KG1 (cell line): Measurements from ENCODE around the gene ONECUT2.

ENCODE experiments used
- DNase-seq: peaks from one replicate; lab custom pipeline; 2025; lab: John Stamatoyannopoulos, UW

ONECUT2 gene

DNA sequence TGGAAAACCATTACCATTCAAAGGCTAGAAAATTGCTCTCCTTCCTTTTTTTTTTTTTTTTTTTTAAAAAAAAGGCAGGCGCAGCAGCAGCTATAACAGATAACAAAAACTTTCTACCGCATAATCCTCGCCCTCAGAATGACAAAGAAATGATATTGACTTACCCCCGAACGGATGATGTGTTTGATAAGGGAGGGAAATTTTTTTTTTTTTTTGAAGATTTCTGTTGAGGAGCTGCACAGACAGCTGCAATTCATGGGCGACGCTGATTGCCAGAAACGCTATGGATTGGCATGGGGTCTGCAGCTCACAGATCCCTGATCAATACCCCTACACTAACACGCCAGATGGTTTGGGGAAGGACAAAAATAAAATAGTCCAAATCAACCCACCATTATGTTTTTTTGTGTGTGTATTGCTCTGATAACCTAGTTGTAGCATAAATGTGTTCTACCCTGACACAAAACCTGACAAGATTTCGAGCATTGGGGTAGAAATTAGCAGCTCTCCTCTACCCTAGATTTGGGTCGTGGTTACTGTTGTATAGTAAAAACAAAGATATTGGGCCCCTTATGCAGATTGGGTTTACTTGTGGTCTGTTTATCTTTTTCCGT, 3.6 kb upstream of the ONECUT2 start:
- no peak for DNase-seq

DNA sequence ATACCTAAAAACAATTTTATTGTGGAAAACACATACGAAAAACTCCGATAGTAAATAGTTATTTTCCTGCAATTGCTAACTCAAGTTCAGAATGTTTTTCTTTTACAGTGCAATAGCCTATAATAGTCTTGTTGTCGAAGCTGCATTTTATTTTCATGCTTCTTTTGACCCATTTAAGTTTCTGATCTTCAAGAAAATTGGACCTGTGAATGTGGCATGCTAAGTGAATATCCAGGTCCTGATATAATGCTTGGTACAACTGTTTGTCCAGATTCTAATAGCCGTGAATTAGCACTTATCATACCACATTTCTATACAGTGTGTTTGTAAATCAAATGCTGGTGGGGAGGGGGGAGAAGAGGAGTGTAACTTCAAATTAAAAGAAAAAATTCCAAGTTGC, 3.0 kb upstream of the ONECUT2 start:
- no peak for DNase-seq

DNA sequence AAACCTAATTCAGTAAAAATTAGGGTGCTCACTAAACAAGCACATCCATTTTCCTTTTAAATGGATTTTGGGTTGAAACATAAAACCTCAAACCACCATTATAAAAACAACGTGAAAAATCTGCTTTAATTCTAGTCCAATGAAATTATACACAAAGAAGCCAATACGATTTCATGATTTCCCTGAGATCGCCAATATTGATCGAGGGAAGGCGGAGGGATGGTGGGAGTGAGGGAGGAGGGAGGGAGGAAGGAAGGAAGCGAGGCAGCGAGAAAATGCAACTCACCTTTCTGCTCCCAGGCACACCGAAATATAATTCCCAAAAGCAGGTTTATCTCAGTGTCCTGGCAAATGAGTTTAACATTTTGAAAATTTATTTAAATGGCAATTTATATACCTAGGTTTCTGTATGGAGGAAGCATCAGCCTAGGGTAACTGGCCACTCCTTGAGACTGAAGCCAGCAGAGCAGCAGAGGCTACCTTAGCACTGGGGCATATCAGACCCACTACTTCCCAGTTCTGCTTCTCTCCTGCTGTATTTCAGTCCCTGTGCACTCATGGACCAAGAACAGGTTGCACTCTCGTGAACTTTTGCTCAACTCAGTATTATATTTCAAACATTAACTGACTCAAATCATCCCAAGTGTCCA, 2.3 kb upstream of the ONECUT2 start:
- no peak for DNase-seq

DNA sequence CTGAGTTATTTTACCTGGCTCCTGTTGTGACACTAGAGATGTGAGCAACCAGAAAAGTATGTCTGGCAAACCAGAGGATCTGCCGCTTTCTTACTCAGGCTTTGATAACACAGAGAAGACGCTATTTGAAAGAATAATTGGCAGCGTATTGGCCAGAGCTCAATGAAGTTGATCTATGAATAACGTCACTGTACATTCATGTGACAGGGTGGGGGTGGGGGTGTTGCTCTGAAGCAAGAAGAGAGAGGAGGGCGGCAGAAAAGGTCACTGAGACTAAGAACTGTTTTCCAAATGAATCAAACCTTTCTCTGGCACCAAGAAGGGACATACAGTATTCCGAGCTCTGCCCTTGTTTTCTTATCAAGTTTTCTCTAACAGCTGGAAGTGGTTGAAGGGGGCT, 1.7 kb upstream of the ONECUT2 start:
- no peak for DNase-seq

DNA sequence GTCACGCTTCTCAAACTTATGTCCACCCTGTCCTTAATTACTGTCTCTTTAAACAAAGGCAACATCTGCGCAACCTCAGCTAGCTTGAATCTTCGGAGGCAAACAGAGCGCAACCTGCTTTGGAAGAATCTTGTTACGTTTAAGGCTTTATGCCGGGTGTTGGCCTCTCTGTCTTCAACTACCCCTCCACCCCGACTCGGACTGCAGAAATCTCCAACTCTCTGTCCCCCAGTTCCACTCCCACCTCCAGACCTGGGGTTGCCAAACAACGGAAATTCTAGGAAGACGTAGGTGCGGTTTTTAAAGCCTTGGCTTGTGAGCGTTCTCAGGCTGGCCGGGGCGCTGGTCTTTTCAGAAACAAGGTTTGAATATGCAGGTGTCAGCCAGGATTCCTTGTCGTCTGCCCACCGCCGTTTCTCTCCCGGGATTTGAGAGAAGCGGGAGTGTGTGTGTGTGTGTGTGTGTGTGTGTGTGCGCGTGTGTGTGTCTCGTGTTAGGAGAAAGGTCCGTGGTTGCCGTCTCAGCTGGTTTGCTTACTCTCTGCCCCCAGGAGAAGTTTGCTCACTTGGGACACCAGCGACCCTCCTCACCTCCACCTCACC, 1.1 kb upstream of the ONECUT2 start:
- DNase-seq = no peak

DNA sequence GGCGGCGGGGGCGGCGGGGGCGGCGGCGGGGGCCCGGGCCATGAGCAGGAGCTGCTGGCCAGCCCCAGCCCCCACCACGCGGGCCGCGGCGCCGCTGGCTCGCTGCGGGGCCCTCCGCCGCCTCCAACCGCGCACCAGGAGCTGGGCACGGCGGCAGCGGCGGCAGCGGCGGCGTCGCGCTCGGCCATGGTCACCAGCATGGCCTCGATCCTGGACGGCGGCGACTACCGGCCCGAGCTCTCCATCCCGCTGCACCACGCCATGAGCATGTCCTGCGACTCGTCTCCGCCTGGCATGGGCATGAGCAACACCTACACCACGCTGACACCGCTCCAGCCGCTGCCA, 644 bp downstream of the ONECUT2 start:
- DNase-seq = no peak

DNA sequence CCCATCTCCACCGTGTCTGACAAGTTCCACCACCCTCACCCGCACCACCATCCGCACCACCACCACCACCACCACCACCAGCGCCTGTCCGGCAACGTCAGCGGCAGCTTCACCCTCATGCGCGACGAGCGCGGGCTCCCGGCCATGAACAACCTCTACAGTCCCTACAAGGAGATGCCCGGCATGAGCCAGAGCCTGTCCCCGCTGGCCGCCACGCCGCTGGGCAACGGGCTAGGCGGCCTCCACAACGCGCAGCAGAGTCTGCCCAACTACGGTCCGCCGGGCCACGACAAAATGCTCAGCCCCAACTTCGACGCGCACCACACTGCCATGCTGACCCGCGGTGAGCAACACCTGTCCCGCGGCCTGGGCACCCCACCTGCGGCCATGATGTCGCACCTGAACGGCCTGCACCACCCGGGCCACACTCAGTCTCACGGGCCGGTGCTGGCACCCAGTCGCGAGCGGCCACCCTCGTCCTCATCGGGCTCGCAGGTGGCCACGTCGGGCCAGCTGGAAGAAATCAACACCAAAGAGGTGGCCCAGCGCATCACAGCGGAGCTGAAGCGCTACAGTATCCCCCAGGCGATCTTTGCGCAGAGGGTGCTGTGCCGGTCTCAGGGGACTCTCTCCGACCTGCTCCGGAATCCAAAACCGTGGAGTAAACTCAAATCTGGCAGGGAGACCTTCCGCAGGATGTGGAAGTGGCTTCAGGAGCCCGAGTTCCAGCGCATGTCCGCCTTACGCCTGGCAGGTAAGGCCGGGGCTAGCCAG, 1.2 kb downstream of the ONECUT2 start:
- no peak for DNase-seq

DNA sequence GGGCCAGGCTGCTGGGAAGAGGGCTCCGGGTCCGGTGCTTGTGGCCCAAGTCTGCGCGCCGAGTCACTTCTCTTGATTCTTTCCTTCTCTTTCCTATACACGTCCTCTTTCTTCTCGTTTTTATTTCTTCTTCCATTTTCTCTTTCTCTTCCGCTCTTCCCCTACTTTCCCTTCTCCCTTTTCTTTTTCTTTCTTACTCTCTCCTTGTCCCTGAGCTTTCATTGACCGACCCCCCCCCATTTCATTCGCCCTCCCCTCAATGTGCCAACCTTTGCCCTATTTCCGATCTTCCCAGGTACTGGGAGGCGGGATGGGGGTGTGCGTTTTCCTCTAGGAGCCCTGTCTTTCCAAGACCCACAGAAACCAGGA, 1.8 kb downstream of the ONECUT2 start:
- no peak for DNase-seq

DNA sequence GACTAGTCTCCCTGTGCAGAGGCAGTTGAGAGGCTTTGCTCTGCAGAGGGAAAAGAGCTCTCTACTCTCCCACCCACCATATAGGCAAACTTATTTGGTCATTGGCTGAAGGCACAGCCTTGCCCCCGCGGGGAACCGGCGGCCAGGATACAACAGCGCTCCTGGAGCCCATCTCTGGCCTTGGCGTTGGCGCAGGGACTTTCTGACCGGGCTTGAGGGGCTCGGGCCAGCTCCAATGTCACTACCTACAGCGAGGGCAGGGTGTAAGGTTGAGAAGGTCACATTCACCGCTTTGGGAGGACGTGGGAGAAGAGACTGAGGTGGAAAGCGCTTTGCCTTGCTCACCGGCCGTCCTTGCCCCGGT, 2.2 kb downstream of the ONECUT2 start:
- DNase-seq = no peak

DNA sequence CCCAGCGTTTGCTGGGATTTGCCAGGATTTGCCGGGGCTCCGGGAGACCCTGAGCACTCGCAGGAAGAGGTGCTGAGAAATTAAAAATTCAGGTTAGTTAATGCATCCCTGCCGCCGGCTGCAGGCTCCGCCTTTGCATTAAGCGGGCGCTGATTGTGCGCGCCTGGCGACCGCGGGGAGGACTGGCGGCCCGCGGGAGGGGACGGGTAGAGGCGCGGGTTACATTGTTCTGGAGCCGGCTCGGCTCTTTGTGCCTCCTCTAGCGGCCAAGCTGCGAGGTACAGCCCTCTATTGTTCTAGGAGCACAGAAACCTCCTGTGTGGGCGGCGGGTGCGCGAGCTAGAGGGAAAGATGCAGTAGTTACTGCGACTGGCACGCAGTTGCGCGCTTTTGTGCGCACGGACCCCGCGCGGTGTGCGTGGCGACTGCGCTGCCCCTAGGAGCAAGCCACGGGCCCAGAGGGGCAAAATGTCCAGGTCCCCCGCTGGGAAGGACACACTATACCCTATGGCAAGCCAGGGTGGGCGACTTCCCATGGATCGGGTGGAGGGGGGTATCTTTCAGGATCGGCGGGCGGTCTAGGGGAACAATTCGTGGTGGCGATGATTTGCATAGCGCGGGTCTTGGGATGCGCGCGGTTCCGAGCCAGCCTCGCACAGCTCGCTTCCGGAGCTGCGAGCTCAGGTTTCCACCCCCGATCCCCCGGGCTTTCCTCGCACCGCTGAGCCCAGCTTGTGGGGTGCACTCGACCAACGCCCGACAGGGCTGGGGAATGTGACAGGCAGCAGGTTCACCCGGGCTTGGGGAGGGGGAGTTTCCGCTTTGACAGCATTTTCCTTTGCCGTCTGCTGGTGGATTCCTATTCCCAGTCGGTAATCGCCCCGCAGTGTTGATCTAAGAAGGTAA, 2.8 kb downstream of the ONECUT2 start:
- no peak for DNase-seq

DNA sequence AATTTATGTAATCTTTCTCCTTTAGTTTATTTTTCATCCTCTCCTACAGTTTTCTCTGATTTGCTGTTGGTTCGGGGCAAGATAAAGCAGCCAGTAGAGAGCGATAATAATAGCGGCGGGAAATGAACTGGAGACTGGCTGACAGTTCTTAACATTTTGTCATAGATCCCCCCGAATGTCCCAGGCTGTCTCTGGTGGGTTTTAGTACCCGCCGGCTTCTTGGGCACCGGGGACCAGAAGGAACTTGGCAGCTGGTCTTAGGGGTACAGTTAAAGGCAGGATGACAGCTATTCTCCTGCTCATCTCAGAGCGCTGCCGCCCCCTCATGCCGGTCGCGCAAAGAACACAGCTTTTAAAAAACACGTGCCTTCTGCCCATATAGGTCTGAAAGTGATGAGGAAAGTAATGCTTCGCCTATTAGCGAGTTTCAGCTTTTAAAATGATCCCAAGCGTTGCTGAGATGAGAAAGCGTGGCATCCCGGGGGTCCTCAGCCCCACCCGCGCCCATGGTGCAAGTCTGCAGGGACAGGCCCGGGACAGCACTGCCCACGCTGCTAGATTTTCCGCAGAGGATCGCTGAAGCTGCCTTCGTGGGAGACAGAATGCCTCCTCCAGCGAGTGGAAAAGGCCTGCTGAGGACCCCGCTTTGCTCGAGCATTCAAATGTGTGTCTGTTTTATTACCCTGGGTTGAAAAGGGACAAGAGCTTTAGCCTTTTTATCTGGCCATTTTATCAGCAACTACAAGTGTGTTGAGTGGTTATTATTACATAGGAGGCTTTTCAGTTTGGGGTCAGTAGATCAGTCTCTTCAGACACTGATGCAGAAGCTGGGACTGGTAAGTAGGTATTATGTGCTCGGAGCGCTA, 3.8 kb downstream of the ONECUT2 start:
- no peak for DNase-seq

DNA sequence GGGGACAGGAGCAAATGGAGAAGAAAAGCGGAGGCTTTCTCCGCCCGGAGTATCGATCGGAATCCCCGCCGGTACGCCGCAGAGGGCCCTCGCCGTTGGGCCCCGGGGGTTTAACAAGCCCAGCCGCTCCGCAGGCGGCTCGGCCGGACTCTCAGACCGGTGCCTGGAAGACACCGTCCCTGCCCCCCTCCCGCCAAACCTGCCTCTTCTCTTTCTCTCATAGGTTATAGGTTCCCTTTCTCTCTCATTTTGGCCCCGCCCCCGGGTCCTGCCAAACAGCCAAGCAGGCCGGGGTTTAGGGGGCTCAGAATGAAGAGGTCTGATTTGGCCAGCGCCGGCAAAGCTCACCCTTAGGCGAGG, 4.4 kb downstream of the ONECUT2 start:
- no peak for DNase-seq

DNA sequence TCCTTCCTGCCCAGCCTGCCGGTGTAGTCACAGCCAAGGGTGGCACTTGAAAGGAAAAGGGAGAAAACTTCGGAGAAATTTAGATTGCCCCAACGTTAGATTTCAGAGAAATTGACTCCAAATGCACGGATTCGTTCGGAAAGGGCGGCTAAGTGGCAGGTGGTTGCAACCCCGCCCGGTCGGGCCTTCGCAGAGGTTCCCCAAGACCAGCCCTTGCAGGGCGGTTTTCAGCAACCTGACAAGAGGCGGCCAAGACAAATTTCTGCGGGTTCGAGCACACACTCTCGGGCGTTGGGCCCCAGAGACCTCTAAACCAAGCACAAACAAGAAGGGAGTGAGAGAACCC, 4.8 kb downstream of the ONECUT2 start:
- no peak for DNase-seq

DNA sequence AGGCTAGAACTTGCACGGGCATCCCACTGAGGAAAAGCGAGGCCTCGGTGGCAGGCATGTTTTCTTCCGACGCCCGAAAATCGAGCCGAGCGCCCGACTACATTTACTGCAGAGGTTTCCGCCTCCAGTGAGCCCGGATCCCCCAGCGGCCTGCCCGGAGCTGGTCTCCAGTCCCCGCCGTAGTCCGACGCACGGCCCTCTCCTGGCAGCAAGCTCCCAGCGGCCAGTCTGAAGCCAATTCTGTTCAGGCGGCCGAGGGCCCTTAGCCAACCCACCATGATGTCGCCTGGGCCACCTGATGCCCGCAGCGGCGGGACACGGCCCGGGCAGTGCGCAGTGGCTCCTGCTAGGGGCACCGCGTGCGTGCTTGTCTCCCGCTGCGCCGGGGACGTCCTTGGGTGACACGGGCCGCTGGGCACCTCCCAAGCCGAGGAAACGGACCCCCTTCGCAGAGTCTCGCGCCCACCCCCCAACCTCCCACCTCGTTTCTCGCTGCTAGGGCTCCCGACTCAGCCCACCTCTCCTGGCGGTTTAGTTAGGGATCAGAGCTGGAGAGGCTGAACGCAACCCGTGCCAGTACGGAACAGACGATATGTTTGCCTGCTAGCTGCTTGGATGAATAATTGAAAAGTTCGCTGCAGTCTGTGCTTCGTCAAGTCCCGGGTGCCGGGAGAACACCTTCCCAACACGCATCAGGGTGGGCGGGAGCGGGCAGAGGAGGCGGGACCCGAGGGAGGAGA, 5.3 kb downstream of the ONECUT2 start:
- no peak for DNase-seq

DNA sequence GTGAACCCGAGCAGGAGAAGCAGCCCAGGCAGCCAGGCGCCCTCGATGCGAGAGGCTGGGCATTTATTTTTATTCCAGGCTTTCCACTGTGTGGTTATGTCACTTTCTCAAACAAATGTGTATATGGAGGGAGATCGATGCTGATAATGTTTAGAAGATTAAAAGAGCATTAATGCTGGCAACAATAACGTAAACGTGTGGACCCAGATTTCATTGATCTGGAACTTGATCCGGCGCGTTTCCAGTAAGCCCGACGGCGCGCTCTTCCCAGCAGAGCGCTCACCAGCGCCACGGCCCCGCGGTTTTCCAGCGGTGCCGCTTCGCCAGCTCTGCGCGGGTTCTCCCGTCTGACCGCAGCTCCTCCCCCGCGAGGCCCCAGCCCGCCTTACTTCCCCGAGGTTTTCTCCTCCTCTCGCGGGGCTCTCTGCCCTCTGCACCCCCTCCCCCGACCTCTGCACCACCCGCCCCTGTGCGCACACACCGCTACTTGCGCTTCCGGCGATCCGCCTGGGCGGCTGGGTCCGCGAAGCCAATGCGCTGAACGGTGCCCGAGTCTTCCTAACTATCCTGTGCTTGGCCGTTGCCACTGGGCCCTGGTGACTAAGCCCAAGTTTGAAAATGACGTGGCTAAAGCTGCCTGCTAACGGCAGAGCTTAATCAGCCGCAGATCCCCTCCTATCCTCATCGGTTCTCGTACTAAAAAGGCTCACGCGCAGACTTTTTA, 6.1 kb downstream of the ONECUT2 start:
- DNase-seq = no peak

DNA sequence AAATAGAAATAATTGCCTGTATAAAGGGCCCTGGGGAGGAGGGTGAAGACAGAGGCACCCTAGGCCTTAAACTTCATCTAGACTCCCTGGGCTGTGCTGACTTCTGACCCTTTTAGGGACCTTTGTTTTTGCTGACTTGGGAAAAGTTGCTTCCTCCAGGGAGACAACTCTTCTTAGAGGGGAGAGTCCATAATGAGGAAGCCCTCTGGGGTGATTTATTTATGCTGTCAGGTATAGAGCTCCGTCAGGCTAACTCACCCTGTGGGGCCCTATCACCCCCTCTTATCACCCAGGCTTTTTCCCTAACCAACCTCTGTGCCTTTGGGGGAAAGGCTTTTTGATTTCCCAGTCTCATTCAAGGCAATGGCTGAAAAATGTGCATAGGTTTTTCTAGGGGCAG, 8.1 kb downstream of the ONECUT2 start:
- no peak for DNase-seq

DNA sequence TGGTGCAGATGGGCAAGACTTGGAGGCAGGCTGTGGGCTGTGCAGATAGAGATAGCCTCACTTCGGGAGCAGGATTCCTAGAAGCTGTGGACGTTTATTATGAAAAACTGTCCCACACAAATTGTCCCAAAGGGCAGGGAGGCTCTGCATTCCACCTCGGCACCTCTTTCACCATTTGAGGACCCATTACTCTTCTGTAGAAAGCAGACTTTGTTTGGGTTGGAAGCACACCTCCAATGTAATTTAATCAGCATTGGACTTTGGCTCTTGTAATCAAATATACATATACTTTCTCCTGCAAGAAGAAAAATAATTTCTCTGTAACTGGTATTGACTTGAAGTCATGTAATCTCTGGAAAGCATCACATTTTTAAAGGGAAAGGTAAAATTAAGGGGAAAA, 8.5 kb downstream of the ONECUT2 start:
- DNase-seq = no peak

DNA sequence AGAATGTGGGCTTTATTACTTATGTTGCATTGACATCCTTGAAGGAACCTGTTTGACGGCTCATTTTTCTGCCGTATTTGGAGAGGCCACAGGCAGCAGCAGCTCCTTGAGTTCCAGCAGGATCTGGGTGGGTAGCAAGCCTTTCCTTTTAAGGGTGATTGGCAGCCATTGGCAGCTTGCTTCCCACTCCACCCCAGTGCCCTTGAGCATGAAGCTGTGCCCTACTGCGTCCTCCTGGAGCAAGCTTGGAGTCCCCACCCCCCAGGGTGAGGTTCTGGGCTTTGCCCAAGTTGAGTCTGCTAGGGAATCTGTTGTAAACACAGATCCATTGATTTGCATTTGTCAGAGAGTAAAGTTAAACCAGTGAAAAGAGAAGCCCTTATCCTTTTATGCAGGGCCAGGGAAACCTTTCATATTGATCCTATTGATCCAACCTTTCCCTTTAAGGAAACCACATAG, 9.2 kb downstream of the ONECUT2 start:
- DNase-seq = no peak

DNA sequence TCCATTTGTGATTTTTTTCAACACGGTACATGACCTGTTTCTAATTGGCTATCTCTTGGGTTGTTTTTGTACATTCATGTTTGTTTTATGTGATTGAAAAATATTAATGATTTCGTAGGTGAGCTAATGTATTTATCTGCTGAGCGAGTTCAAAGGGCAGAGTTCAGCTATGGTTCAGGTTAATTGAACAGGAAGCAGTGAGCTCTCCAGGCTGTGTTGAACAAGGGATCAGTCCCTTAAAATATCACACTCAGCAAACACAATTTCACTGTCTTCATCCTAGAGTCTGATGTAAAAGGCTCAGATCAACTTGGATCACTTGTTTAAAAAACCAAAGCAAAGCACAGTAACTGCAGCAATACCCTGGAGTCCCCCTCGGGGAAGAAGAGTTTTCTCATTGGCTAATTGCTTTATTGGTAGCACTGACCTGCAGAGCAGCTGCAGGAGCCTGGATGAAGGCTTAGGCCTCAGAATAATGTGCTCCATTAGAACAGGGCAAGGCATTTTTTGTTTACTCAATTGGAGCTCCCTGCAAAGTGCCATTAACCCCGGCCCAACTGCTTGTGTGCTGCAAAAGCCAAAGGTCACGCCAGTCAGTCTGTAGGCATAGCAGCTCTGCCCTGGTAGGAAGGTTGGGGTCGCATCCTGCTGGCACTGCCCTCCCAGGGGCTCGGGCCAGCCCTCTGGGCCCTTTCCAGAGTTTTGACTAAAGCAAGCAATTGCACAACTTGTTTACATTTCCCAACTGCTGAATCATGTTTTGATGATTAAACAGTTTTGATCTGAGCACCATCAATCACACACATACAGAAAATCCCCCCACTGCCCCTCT, 10.5 kb downstream of the ONECUT2 start:
- no peak for DNase-seq
